HG03469 (cell line): Measurements from ENCODE around the gene ARRDC1.
"Not testable (repeated sequence)": the region's sequence is repeated elsewhere in the genome, so short reads cannot be mapped to it uniquely, and the experiment has no call there.

Source experiments
- ATAC-seq: cut with Tn5 transposase; IDR thresholded peaks from one replicate; pipeline ENCODE4 v1.9.1; 2021; ENCODE audit warnings: mild to moderate bottlenecking, moderate library complexity, moderate number of reproducible peaks; ENCODE audit not compliant: unreplicated experiment

ARRDC1 gene

DNA sequence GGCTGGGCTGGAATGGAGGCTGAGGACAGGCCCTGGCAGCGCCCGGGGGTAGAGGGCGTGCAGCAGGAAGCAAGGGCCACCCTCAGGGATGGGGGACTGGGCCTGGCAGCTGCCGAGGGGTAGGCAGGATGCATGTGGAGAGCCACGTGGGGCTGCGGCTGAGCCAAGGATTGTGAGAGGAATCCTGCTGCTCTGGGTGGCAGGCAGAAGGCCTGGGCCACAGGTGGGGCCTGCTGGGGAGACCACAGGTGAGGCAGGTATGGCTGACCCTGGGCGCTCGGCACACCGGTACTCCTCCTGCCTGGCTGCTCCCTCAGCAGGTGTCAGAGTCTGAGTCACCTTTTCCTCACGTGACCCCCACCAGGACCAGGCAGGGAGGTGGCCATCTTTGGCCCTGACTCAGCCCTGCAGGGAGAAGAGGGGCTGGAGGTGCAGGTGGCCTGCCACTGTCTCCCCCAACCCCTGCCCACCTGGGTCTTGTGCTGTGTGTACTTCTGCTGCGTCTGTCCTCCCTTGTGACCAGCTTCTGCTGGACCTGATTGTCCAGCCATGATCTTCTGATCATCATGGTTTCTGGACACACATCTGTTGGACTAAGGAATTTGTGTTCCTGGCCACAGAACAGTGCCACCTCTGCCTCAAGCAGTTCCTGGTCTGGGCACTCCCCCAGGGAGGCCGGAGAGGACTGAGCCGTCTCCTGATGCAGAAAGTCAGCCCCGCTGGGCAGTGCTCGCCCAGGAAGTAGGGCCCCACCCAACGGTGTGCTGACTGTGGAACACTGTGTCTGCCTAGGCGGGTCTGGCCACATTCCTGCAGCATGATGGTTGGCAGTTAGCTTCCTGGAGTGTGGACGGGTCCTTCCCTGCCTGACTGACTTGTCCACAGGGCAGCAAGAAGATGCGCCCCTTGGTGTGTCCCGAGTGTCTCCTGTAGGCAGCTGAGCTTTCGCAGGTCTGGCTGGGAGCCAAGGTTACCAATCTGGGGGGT lies 6.4 kb downstream of the ARRDC1 start:
- no peak for ATAC-seq

DNA sequence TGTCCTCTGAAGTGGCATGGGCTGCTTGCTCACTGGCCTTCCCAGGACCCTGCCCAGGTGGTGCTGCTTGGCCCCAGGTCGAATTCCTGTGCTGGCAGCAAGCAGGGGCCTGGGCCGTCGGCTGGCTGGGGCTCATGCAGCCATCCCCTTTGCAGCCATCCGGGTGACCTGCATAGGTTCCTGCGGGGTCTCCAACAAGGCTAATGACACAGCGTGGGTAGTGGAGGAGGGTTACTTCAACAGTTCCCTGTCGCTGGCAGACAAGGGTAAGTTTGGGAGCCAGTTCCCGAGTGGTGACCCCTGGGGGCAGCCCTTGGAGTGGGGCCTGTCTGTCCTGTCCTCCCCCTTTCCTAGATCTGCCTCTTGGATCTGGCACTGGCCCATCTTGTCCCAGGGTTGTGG lies 7.3 kb downstream of the ARRDC1 start:
- ATAC-seq = no peak

DNA sequence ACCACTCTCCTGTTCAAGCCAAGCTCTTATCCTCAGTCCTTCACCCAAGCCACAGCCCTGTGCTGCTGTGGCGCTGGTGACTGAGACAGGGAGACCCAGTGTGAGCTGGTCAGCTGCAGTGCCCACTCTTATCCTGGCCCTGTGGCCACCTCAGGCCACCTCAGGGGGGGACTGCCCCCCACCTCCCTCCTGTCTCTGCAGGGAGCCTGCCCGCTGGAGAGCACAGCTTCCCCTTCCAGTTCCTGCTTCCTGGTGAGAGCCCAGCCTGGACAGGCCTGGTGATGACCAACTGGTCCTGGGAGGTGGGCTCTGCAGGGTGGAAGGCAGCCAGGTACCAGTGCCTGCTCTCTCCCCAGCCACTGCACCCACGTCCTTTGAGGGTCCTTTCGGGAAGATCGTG lies 7.8 kb downstream of the ARRDC1 start:
- no peak for ATAC-seq

DNA sequence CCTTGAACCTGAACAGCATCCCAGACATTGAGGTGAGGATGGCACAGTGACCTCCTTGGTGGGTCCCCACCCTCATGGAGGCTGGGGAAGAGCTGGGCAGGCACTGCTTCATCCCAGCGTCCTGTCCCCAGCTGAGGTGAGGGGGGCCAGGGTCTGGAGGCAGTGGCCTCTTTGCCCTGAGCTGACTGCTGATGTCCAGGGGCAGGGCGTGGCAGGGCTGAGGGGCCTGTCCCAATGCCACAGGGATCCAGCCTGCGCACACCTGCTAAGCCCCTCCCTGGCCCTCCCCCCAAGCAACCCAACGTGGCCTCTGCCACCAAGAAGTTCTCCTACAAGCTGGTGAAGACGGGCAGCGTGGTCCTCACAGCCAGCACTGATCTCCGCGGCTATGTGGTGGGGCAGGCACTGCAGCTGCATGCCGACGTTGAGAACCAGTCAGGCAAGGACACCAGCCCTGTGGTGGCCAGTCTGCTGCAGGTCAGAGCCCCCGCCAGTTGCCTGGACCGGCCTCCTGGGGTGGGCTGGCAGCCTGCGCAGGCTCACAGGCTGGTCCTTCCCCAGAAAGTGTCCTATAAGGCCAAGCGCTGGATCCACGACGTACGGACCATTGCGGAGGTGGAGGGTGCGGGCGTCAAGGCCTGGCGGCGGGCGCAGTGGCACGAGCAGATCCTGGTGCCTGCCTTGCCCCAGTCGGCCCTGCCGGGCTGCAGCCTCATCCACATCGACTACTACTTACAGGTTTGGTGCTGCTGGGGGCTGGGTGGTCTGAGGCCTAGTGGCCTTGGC lies 8.4 kb downstream of the ARRDC1 start:
- no peak for ATAC-seq

DNA sequence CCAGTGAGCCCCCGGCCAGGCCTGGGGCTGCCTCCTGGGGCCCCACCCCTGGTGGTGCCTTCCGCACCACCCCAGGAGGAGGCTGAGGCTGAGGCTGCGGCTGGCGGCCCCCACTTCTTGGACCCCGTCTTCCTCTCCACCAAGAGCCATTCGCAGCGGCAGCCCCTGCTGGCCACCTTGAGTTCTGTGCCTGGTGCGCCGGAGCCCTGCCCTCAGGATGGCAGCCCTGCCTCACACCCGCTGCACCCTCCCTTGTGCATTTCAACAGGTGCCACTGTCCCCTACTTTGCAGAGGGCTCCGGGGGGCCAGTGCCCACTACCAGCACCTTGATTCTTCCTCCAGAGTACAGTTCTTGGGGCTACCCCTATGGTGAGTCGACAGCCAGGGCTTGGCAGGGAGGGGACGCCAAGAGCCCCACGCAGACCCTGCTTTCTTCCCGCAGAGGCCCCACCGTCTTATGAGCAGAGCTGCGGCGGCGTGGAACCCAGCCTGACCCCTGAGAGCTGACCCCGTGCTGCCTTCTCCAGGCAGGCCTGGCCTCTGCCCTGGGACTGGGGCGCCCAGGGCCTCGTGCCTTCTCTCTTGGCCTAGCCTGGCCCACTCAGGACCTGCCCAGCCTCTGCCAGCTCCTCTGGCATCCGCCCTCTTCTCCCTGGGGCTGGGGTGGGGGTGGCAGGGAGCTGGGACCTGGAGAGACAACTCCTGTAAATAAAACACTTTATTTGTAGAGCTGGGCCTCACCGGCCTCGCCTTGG lies 9.3 kb downstream of the ARRDC1 start:
- ATAC-seq = no peak

DNA sequence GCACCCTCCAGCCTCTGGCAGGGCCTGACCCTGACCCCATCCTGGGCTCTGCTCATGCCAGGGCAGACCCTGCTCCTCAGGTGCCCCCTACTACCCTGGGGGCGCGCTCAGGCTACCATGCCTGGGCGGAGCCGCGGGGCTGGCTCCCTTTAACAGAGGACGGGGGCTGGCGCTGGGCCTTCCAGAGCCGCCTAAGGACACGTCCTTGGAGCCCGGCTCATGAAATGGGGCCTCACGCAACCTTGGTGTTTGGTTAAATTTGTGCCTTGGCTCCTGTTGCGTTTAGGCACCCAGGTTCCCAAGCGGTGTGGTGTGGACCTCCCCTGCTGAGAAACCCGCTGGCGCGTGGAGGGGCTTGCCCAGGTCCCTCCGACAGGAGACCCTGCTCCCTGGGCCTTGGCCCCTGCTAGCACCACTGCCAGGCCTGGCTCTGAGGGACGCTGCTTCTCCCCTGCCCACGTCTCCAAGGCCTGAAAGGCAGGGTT lies 9.9 kb downstream of the ARRDC1 start:
- no peak for ATAC-seq

DNA sequence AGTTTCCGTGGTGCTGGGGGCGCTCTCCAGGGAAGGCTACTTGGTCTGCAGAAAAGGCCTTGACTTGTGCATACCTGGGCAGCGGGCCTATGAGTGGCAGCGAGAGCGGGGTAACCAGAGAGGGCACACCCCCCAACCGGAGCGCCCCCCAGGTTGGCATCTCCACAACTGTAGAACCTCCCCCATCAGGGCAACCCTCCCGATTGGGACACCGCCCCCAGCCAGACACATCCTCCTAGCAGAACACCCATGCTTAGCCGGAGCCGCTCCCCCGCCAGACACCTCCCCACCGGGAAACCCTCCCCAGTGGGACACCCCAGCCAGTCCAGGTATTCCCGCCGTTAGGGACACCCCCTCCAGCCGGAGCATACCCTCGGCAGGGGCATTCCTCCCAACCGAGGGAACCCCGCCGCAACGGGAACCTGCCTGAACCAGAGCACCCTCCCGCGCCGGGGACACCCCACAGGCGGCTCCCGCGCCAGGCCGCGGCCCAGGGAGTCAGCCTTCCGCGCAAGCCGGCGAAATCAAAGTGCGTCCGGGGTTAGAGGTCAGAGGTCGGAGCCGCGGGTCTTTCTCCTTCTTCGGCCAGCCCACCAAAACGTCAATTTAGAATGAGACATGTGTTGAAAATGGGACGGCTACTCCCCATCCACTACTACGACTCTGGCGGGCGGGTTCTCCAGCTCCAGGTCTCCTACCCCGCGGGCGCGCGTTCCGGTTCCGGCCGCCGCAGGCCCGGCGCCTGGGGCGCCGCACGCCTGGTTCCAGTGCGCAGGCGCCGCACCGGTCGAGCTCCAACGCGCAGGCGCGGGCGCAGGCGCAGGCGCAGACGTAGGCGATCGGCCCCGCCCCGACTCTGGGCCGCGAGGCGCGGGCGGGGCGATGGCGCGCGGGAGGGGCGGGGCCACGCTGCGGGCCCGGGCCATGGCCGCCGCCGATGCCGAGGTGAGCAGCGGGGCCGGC lies 12.9 kb downstream of the ARRDC1 start, which contains the start of gene EHMT1:
EHMT1 (plus strand) TSS at position 901 of the 963 bp plus-strand sequence; CDS start at position 925, 24 bp downstream.
- peak; percentile 42 for ATAC-seq

DNA sequence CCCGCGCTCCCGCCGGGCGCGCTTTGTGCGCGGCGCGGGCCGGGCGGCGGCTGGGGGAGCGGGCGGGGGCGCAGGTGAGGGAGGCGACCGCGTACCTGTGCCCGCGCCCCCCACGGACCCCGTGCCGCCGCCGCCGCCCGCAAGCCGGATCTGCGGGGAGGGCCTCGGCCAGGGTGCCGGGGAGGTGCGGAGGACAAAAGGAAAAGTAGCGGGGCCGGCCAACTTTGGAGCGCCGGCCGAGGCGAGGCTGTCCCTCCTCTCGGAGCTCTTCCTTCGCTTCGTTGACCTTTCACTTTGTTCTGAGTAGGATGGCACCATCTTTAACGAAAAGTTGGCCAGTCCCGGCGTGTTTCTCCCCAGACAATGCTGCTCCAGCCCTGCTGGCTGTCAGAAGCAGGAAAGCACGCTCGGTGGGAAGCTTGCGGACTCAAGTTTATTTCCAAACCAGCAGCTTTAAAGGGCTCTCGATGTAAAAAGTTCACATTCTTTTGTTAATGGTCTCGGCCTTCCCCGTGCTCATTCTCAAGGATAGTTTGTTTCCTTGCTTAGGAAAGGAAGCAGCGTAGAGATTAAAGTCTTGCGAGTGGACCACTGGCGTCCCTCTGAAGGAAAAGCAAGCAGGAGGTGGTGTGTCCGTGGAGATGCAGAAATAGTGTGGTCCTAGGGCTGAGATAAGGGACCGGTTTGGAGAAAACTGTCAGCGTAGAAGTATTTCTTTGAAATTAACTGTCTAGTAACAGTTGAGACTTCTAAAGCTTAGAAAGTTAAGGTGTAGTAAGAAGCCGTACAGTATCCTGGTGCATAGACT lies 14.0 kb downstream of the ARRDC1 start:
- ATAC-seq = no peak

DNA sequence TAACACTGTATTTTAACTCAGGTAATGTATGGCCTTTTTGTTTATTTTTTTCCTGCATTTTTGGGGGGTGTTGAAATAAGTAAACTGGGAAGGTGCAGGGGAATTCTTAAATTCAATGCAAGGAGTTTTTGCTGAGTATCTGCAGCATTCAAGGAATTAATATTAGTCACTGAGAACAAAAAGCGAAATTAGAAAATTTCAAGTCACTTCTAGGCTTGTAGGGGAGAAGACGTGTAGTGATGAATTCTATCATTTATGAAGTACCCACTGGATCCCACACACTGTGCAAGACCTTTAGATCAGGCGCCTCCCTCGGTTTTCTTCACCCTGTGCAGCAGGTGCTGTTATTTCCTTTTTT lies 14.5 kb downstream of the ARRDC1 start:
- ATAC-seq = no peak

DNA sequence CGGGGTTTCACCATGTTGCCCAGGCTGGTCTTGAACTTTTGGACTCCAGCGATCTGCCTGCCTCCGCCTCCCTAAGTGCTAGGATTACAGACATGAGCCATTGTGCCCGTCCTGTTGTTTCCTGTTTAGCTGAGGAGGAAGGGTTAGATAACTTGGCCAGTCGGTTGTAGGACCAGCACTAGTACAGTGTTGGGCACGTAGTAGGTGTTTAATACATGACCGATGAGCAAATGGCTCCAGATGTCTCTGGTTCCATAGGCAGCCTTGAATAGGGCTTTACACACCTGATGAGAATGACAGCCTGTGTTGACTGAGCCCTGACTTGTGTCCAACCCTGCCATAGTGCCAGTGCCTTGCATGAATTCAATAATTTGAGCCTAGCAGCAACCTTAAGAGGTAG lies 15.1 kb downstream of the ARRDC1 start:
- no peak for ATAC-seq

DNA sequence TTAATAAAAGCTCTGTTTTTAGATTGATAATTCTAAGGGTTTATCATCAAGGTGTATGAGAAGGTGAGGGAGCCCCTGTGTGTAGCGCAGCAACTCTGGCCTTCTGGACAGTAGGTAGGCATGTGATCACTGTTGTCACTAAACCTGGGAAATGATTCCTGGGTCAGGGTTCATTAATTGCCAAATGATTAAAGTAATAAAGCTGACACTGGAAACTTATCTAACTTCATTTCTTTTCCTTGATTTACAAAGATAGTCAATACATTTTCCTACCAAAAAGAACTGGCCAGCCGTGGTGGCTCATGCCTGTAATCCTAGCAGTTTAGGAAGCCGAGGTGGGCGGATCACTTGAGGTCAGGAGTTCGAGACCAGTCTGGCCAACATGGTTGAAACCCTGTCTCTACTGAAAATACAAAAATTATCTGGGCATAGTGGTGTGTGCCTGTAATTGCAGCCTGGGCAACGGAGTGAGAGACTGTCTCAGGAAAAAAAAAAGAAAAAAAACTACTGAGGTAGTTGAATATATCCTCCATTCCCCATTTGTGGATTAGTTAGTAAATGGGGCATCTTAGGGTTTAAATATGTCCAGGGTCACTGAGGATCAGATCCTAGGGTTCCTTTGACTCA lies 15.8 kb downstream of the ARRDC1 start:
- ATAC-seq = no peak

DNA sequence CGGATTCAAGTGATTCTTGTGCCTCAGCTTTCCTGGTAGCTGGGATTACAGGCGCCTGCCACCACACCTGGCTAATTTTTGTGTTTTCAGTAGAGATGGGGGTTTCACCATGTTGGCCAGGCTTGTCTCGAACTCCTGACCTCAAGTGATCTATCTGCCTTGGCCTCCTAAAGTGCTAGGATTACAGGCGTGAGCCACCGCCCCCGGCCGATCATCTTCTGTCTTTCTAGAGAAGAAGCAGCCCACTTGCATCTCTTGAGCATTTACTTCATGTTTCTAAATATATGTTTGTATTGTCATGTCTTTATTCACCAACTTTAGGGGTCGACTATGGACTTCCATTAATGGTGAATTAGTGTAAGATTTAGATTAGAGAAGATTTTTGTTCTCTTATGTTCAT lies 16.7 kb downstream of the ARRDC1 start:
- ATAC-seq = not testable (repeated sequence)

DNA sequence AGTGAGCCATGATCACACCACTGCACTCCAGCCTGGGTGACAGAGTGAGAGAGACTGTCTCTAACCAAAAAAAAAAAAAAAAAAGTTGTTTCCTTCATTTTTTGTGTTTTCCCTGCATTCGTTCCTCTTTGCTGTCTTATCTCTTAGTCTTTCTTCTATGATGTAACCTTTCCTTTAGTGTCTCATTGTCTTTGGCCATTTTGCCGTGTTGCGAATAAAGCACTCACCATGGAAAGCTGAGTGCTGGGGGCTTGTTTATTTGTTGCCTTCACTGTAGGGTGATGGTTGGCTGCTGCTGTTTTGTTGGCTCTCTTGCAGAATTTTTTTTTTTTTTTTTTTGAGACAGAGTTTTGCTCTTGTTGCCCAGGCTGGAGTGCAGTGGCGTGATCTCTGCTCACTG lies 21.0 kb downstream of the ARRDC1 start:
- no peak for ATAC-seq

DNA sequence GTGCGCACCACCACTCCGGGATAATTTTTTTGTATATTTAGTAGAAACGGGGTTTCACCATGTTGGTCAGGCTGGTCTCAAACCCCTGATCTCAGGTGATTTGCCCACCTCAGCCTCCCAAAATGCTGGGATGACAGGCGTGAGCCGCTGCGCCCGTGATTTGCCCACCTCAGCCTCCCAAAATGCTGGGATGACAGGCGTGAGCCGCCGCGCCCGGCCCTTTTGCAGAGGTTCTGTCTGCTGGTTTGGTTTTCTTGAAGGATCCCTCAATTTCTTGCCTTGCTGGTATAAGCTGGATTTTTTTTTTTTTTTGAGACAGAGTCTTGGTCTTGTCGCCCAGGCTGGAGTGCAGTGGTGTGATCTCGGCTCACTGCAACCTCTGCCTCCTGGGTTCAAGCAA lies 21.9 kb downstream of the ARRDC1 start:
- not testable (repeated sequence) for ATAC-seq

DNA sequence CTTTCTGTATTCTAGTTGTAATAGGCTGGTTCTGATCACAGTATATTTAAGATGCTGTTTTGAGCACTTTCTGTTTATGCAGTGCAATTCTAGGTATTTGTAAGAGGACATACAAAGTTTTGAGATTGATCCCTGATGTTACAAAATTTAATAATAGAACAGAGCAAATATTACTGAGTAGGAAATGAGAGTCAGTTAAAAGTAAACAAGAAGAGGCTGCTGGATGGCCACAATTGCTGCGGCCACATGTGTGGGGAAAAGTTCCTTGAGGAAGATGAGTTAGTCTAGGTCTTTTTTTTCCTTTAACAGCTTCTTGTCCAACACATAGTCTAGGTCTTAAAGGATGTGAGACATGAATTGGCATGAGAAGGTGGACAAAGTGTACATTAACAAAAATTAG lies 24.6 kb downstream of the ARRDC1 start:
- no peak for ATAC-seq

DNA sequence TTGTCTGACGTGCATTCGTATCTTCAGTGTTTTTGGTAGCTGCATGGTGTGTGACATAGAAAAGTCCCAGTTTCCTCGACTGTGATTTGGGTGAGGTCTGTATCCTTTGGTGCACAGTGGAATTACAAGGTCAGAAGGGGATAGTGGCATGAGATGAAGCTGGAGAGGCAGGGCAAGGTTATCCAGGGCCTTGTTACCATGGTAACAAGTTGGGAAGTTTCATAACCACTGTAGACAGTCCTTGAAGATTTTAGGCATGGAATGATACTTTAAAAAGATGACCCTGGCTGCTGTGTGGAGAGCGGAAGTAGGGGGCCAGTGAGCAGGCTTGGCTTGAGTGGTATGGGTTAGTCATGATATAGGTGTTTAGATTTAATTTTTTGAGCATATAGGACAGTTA lies 25.2 kb downstream of the ARRDC1 start:
- ATAC-seq = no peak

DNA sequence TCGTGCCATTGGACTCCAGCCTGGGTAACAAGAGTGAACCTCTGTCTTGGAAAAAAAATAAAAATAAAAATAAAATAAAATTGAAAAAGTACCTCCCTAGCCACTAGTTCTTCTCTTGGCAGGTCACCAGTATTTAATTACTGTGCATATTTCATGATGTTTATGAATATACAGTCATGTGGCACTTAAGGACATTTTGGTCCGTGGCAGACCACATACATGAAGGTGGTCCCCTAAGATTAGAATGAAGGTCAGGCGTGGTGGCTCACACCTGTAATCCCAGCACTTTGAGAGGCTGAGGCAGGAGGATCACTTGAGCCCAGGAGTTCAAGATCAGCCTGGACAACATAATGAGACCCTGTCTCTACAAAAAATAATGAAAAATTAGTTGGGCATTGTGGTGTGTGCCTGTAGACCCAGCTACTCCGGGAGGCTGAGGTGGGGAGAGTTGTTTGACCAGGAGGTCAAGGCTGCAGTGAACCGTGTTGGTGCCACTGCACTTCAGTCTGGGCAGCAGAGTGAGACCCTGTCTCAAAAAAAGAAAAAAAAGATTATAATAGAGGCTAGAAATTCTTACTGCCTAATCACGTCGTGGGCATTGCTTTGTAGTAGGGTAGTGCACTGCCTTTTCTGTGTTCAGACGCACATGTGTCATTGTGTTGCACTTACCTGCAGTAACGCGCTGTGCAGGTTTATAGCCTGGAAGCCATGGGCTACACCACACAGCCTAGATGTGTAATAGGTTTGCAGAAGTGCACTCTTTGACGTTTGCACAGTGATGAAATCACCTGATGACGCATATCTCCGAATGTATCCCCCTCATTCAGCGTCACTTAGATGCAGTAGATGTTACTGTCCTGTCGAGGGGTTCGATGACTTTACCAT lies 26.1 kb downstream of the ARRDC1 start:
- ATAC-seq = no peak
